HCT116 (cell line): Measurements from ENCODE around the gene SDK1. TPM values are rescaled to one million over a fixed set of nuclear protein-coding genes. Genes with fewer than 3 reads are reported as not detected.

Source experiments
- ATAC-seq: fragments of 200-7000 bp; cut with Tn5 transposase; 2 replicates; pipeline ENCODE4 v1.9.1; 2020; ENCODE audit warnings: mild to moderate bottlenecking, moderate library complexity
- BruUV-seq: library from RNA; stranded (reverse); fragments of 400-500 nt; replicated peaks from 2 replicates; lab custom pipeline; 2021; lab: Mats Ljungman, UMichigan
- CTCF ChIA-PET: fragments of 300-600 bp; sonication (Branson Sonifier 250); formaldehyde crosslinking; loops from one replicate; lab custom pipeline; 2021; ENCODE audit warnings: antibody characterized with exemption; lab: Charles Lee
- POLR2A ChIA-PET: fragments of 300-600, 350-600 bp; sonication (Branson Sonifier 250); formaldehyde crosslinking; loops from one replicate; lab custom pipeline; 2021; ENCODE audit warnings: antibody characterized with exemption; lab: Charles Lee
- RAD21 ChIA-PET, 2 experiments: fragments of 300-600 bp; sonication (Branson Sonifier 250); formaldehyde crosslinking; loops; one replicate each; lab custom pipeline; 2023; ENCODE audit warnings: low total read pairs in 2 of 2; ENCODE audit not compliant: uncharacterized antibody in 2 of 2, unreplicated experiment in 2 of 2, low non-redundant PET in 1 of 2; lab: Charles Lee
- DNase-seq: peaks from one replicate; pipeline ENCODE4 v3.0.0-alpha.2; 2010; ENCODE audit warnings: low read depth, low spot score
- H2AFZ ChIP-seq: fragments of 200-600 bp; shearing (Covaris generic), sonication (generic); 2 replicates; pipeline ENCODE4 v1.6.1; 2017; ENCODE audit warnings: low read depth, mixed run types, mixed read lengths, antibody characterized with exemption, low read length; ENCODE audit not compliant: poor library complexity, severe bottlenecking
- H3K27ac ChIP-seq: 2 replicates; pipeline ENCODE4 v1.5.1; 2012; ENCODE audit warnings: low read depth, low read length
- H3K27me3 ChIP-seq: fragments of 200-600 bp; sonication (generic); 2 replicates; pipeline ENCODE4 v1.6.1; 2016; ENCODE audit warnings: mixed run types, low read length, mixed read lengths; ENCODE audit not compliant: insufficient read depth
- H3K36me3 ChIP-seq, 2 experiments: fragments of 200-500 bp in 1 of 2; fragments of 200-600 bp in 1 of 2; sonication (Bioruptor generic) in 1 of 2; sonication (generic) in 1 of 2; 2 replicates each; pipeline versions ENCODE4 v1.5.1 to v1.6.1; 2014 to 2016; ENCODE audit warnings: low read length in 2 of 2, inconsistent platforms in 1 of 2, mixed read lengths in 1 of 2, mixed run types in 1 of 2; ENCODE audit not compliant: insufficient read depth in 2 of 2, control insufficient read depth in 1 of 2
- H3K4me1 ChIP-seq, 2 experiments: fragments of 200-600 bp in 1 of 2; sonication (generic) in 1 of 2; 2 replicates each; pipeline versions ENCODE4 v1.5.1 to v1.6.1; 2012 to 2017; ENCODE audit warnings: low read length in 2 of 2, inconsistent platforms in 1 of 2, mild to moderate bottlenecking in 1 of 2, mixed read lengths in 1 of 2, mixed run types in 1 of 2, moderate library complexity in 1 of 2; ENCODE audit not compliant: insufficient read depth in 2 of 2, control insufficient read depth in 1 of 2
- H3K4me2 ChIP-seq: fragments of 200-600 bp; sonication (generic); 2 replicates; pipeline ENCODE4 v1.6.1; 2017; ENCODE audit warnings: mixed run types, low read length, mixed read lengths
- H3K4me3 ChIP-seq, 2 experiments: fragments of 200-600 bp in 1 of 2; sonication (generic) in 1 of 2; replicated peaks in 1 of 2; 2 replicates each; pipeline ENCODE4 v1.5.1; 2011 to 2016; ENCODE audit warnings: low read length in 2 of 2, control low read depth in 1 of 2, low read depth in 1 of 2, mild to moderate bottlenecking in 1 of 2, mixed read lengths in 1 of 2, mixed run types in 1 of 2
- H3K79me2 ChIP-seq: fragments of 200-600 bp; sonication (generic); 2 replicates; pipeline ENCODE4 v1.6.1; 2017; ENCODE audit warnings: mild to moderate bottlenecking, mixed run types, low read length, moderate library complexity, mixed read lengths; ENCODE audit not compliant: insufficient read depth
- H3K9ac ChIP-seq: fragments of 200-600 bp; sonication (generic); 2 replicates; pipeline ENCODE4 v1.6.1; 2016; ENCODE audit warnings: low read length, mixed read lengths
- H3K9me2 ChIP-seq: fragments of 200-600 bp; sonication (generic), shearing (Covaris generic); 2 replicates; pipeline ENCODE4 v1.6.1; 2017; ENCODE audit warnings: mixed run types, mild to moderate bottlenecking, moderate library complexity; ENCODE audit not compliant: insufficient read depth
- H3K9me3 ChIP-seq, 2 experiments: fragments of 200-500 bp in 1 of 2; fragments of 200-600 bp in 1 of 2; sonication (Bioruptor generic) in 1 of 2; sonication (generic) in 1 of 2; 2 replicates each; pipeline ENCODE4 v1.6.1; 2014 to 2017; ENCODE audit warnings: low read length in 2 of 2, mixed read lengths in 2 of 2, inconsistent platforms in 1 of 2, low read depth in 1 of 2, mild to moderate bottlenecking in 1 of 2, mixed run types in 1 of 2, moderate library complexity in 1 of 2; ENCODE audit not compliant: control insufficient read depth in 1 of 2, insufficient read depth in 1 of 2
- H4K20me1 ChIP-seq: fragments of 200-600 bp; sonication (generic), shearing (Covaris generic); 2 replicates; pipeline ENCODE4 v1.6.1; 2017; ENCODE audit warnings: mixed run types, mild to moderate bottlenecking, moderate library complexity; ENCODE audit not compliant: insufficient read depth
- ATF3 ChIP-seq: IDR thresholded peaks from 2 replicates; pipeline ENCODE4 v1.6.1; 2012
- CEBPB ChIP-seq: IDR thresholded peaks from 2 replicates; pipeline ENCODE4 v1.6.1; 2012; ENCODE audit warnings: low read depth
- ELF1 ChIP-seq: IDR thresholded peaks from 2 replicates; pipeline ENCODE4 v1.6.1; 2012; ENCODE audit warnings: low read depth, borderline replicate concordance
- EZH2 ChIP-seq: fragments of 200-600 bp; sonication (generic); IDR thresholded peaks from 2 replicates; pipeline ENCODE4 v1.6.1; 2017; ENCODE audit warnings: antibody characterized with exemption, mixed run types
- EZH2phosphoT487 ChIP-seq: fragments of 200-600 bp; IDR thresholded peaks from 2 replicates; pipeline ENCODE4 v1.6.1; 2018; ENCODE audit warnings: antibody characterized with exemption, borderline replicate concordance
- MAX ChIP-seq: IDR thresholded peaks from 2 replicates; pipeline ENCODE4 v1.6.1; 2012
- POLR2AphosphoS5 ChIP-seq: IDR thresholded peaks from 2 replicates; pipeline ENCODE4 v1.6.1; 2011; ENCODE audit warnings: mild to moderate bottlenecking, low read depth, low read length, moderate library complexity
- RAD21 ChIP-seq: IDR thresholded peaks from 2 replicates; pipeline ENCODE4 v1.6.1; 2012; ENCODE audit warnings: low read depth, mild to moderate bottlenecking
- REST ChIP-seq: IDR thresholded peaks from 2 replicates; pipeline ENCODE4 v1.6.1; 2012; ENCODE audit warnings: low read depth
- SIN3A ChIP-seq: IDR thresholded peaks from 2 replicates; pipeline ENCODE4 v1.6.1; 2012; ENCODE audit warnings: low read depth
- SP1 ChIP-seq: IDR thresholded peaks from 2 replicates; pipeline ENCODE4 v1.6.1; 2012; ENCODE audit warnings: low read depth
- SRF ChIP-seq: IDR thresholded peaks from 2 replicates; pipeline ENCODE4 v1.6.1; 2012; ENCODE audit warnings: low read depth
- YY1 ChIP-seq: IDR thresholded peaks from 2 replicates; pipeline ENCODE4 v1.6.1; 2011; ENCODE audit warnings: low read length, low read depth, moderate library complexity, mild to moderate bottlenecking; ENCODE audit not compliant: insufficient replicate concordance; ENCODE audit errors: extremely low read depth
- ZBTB33 ChIP-seq: IDR thresholded peaks from 2 replicates; pipeline ENCODE4 v1.6.1; 2011; ENCODE audit warnings: mild to moderate bottlenecking, low read length, moderate library complexity; ENCODE audit not compliant: insufficient replicate concordance; ENCODE audit errors: extremely low read depth
- ZFX ChIP-seq: fragments of 450-650 bp; IDR thresholded peaks from 2 replicates; pipeline ENCODE4 v1.6.1; 2017
- intact Hi-C: fragments of 100-400 bp; cut with micrococcal nuclease; formaldehyde crosslinking; loops from 2 replicates; pipeline ENCODE4 v1.10.0; 2022
- total RNA-seq: library from RNA; stranded (reverse); gene quantifications from one replicate; pipeline ENCODE4 v1.2.1, GENCODE V29; 2021; ENCODE audit not compliant: unreplicated experiment

Gene SDK1
- total RNA-seq, 1 experiment from 2014 or later: 0.05 TPM

- TF ChIP-seq EZH2phosphoT487: no peak
- TF ChIP-seq ZBTB33: no peak
- TF ChIP-seq EZH2: no peak
- no peak for TF ChIP-seq SRF
- no peak for TF ChIP-seq RAD21
- no peak for TF ChIP-seq YY1
- no peak for TF ChIP-seq POLR2AphosphoS5
- no peak for TF ChIP-seq SIN3A
- no peak for TF ChIP-seq ZFX
Observed at GRCh38 chr7:3688071-3688470, 387.0 kb downstream of the SDK1 start (continued).

GRCh38 chr7:3688842-3689241, 387.8 kb downstream of the SDK1 start:
- Histone ChIP-seq H3K79me2 (no peaks in the 10 kb centered on the region), H3K27me3 (peaks cover 14% of the 10 kb centered on the region; the same call in 1 of the 2 replicates), H3K9me2 (no peaks in the 10 kb centered on the region), H2AFZ (no peak overlapping the region)
- no TSS peak for BruUV-seq
- RAD21 ChIA-PET: no interaction called here
- POLR2A ChIA-PET: no interaction called here
- TF ChIP-seq ZFX (no peak), CEBPB (no peak), ATF3 (no peak), SIN3A (no peak), EZH2 (no peak), RAD21 (no peak), REST (no peak), SP1 (no peak), ELF1 (no peak), MAX (no peak), SRF (no peak)
- TF ChIP-seq, all 23 proteins: peak for 0
- H4K20me1 ChIP-seq: no peaks in the 10 kb centered on the region
- no peaks in the 10 kb centered on the region for H3K36me3 ChIP-seq
- H3K4me2 ChIP-seq: no peak overlapping the region
- CTCF ChIA-PET: interaction anchor here (1.2 kb wide), 1 partner anchor 16 kb away, joined by 4 read pairs; no protein-coding TSS in a partner anchor
- intact Hi-C loops: no loop called here
- H3K9ac ChIP-seq: no peak overlapping the region
- DNase-seq (no peak), ATAC-seq (no peak)
- no peak overlapping the region for H3K4me3 ChIP-seq
- H3K4me1 ChIP-seq: no peaks in the 10 kb centered on the region
- no peaks in the 10 kb centered on the region for H3K9me3 ChIP-seq
- H3K27ac ChIP-seq: no peak overlapping the region
